NCI-H1092 treated with DMSO at 0.1 percent for 48 hours (cell line): Measurements from ENCODE around the gene MAST2.

Experiments used
- DNase-seq: peaks from one replicate; lab custom pipeline; 2025; lab: John Stamatoyannopoulos, UW

MAST2 gene

DNA sequence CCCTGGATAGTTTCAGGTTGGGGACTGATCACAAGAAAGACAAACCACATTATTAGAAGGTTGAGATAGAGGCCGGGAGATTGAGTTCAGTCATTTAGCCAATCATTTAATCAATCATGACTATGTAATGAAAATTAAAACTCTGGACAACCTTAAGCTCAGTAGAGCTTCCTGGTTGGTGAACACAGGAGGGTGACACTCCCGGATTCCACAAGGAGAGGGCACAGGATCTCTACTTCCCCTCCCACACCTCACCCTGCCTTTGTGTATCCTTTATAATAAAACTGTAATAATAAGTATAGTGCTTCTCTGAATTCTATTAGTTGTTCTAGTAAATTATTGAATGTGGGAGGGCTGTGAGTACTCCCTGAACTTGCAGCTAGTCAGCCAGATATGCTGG is 178.9 kb downstream of the MAST2 start:
- DNase-seq: no peak

DNA sequence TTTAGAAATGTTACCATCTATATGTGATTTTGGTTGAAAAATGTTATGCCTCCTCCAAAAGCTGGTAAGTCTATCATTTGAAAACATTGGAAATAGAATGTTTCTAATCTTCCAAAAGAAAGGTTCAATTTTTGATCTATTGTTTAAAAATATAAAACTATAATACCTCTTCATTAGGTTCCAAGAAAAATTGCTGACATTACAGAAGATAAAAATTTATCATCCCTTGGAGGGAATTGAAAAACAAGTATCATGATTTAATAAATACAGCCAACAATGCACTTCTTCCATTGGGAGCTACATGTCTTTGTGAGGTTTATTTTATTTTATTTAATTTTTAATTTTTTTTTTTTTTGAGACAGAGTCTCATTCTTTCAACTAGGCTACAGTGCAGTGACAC is 180.6 kb downstream of the MAST2 start:
- no peak for DNase-seq

DNA sequence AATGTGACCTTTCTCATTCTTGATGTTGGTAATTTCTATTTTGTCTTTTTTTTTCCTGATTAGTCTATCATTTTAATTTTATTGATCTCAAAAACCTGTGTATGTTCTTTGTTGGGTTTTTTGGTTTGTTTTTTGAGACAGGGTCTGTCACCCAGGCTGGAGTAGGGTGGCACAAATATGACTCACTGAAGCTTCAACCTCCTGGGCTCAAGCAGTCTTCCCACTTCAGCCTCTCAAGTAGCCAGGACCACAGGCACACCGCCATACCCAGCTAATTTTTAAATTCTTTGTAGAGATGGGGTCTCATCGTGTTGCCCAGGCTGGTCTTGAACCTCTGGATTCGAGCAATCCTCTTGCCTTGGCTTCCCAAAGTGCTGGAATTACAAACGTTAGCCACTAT is 183.8 kb downstream of the MAST2 start:
- no peak for DNase-seq

GRCh38 chr1:45989249-45989648 is 185.8 kb downstream of the MAST2 start:
- DNase-seq: no peak

DNA sequence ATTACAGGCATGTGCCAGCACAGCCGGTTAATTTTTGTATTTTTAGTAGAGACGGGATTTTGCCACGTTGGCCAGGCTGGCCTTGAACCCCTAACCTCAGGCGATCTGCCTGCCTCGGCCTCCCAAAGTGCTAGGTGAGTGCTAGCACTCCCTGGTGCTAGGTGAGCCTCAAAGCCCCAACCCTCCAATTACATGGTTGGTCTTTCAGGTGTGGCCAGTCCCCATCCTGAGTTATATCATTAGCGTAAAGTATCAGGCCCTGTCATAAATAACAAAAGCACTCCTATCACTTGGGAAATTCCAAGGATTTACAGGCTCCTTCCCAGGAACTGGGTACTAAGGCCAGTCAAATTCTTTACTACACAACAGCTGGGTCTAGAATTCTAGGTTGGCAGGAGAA is 191.0 kb downstream of the MAST2 start:
- DNase-seq: no peak

DNA sequence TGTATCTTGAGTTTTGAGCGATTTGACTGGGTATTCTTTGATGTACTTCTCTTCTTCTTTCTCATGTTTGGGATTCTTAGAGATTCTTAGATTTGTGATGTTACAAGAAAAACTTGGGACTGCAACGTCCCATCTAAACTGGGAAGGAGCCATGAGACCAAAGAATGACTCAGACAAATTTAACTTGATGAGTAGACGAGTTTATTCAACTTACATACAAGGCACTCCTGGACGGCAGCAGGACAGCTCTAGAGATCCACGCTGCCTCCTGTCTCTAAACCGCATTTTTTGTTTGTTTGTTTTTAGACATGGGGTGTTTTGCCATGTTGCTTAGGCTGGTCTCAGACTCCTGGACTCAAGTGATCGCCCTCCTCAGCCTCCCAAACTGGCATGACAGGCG is 191.9 kb downstream of the MAST2 start:
- no peak for DNase-seq

GRCh38 chr1:45998020-45998617 is 194.7 kb downstream of the MAST2 start:
- no peak for DNase-seq

DNA sequence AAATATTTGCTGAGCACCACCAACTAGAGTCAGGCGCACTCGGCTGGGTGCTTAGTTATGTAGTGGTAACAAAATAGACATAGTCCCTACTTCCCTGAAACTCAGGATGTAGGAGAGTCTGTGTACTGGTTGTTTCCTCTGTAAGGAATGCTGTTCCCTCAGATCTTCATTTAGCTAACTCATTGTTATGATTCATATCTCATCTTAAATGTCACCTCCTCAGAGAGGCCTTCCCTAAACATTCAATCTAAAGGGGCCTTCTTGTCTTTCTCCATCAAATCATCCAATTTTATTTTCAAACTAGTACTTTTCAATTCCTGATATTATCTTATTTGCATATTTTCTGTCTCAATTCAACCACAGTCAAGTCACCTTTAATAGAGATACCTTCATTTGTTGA is 196.1 kb downstream of the MAST2 start:
- no peak for DNase-seq

- DNase-seq: no peak
These were observed 197.8 kb downstream of the MAST2 start for GRCh38 chr1:46001081-46001785.

DNA sequence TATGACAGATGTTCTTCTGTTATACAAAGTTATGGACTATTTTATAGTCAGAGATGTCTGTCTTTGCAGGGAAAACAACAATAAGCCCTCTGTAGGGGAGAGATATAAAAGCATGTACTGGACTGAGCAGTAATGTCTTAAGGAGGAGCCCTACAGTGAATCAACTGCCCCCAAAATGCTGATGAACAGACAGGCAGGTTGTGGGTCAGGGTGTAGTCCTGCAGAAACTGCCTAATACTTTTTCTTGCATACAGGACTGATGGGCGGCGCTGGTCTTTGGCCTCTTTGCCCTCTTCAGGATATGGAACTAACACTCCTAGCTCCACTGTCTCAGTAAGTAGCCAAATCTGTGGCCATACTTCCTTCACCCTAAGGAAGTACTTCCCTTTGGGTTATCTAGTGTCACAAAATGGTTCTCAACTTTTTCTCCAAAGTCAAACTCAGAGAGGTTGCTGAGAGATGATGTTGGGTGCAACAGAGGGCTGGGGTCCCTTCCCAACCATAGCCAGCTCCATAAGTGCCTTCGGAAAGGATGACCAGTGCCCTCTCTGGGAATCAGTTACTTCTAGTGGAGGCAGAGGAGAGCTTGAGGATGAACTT is 199.2 kb downstream of the MAST2 start:
- no peak for DNase-seq

DNA sequence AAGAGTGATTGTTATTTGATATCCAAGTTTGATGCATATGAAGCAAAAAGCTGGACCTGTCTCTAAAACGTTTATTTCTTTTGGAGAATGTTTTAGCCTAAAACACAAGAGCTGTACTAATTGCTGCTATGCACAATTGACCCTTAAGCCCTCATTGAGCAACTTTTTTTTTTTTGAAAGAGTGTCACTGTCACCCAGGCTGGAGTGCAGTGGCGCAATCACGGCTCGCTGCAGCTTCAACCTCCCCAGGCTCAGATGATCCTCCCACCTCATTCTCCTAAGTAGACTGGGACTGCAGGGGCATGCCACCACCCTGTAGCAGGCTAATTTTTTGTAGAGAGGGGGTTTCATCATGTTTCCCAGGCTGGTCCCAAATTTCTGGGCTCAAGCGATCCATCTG is 199.9 kb downstream of the MAST2 start:
- DNase-seq: no peak

- DNase-seq: no peak
These were observed 201.1 kb downstream of the MAST2 start for GRCh38 chr1:46004492-46004891.

DNA sequence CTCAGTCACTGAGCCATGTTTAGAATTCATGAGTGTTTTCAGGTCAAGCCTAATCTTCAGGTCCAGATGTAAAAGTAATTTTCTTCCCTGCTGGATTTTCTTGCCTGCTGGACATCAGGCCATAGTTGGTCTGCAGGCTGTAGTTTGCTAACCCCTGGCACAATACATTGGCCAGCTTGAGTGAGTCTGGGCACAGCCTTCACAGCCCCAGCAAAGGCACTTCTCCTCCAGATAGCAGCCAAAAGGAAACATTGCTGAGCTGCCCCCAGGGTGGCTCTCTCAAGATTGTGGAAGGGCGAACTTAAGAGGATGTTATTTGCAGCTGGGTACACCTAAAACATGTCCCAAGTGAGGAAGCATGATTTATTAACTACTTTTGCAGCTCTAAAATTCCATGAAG is 202.2 kb downstream of the MAST2 start:
- no peak for DNase-seq

- DNase-seq: no peak
These were observed 205.2 kb downstream of the MAST2 start for GRCh38 chr1:46008585-46008984.

- no peak for DNase-seq
These were observed 207.2 kb downstream of the MAST2 start for GRCh38 chr1:46010611-46011010.

- no peak for DNase-seq
These were observed 207.8 kb downstream of the MAST2 start for GRCh38 chr1:46011121-46011695.

DNA sequence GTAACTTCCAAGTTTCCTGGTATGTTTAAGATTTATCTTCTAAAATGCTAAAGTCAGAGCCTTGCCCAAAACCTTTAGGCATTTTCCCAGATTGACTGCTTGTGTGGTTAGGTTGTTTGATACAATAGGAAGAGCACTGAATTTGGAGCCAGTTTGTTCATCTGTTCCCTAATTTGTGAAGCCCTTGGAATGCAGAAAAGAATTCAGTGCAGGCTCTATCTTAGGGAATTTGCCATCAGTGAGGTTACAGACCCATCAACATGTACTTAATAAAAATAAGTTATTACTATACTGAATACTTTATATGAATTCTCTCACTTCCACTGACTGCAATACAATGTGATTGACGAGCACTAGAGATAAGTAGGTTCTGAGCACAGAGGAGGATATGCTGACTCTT is 208.8 kb downstream of the MAST2 start:
- DNase-seq: no peak

GRCh38 chr1:46013581-46013980 is 210.2 kb downstream of the MAST2 start:
- no peak for DNase-seq

GRCh38 chr1:46017876-46018503 is 214.6 kb downstream of the MAST2 start:
- no peak for DNase-seq

DNA sequence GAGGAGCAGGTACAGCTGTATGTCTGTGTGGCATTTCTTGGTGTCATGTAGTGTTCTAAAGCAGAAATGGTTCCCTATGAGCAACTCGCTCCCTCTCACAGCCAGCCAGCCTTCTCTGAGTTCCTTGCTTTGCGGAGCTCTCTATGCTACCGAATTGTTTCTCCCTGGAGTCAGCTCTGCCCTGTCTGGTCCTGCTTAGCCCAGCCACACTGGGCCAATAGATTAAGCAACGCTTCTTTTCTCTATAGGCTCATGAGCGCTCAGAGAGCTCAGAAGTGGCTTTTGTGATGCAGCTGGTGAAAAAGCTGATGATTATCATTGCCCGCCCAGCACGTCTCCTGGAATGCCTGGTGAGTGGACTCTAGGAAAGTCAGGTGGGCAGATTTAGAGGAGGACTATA is 215.9 kb downstream of the MAST2 start:
- DNase-seq: no peak

DNA sequence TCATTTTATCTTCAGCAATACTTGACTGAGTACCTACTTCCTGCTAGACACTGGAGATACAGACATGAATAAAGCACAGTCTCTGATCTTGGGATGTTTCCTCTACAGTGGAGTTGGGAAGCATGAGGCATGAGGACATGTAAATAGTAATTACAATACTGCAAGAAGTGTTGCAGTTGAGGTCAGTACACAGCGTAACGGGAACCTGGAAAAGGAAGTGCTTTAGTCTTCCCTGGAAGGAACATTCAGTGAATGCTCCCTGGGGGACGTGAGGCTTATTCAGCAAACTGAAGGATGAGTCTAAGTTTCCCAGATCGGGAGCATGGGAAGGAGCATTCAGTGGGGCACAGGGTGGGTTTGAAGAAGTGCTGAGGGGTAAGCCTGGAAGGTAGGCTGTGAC is 216.6 kb downstream of the MAST2 start:
- DNase-seq: no peak

DNA sequence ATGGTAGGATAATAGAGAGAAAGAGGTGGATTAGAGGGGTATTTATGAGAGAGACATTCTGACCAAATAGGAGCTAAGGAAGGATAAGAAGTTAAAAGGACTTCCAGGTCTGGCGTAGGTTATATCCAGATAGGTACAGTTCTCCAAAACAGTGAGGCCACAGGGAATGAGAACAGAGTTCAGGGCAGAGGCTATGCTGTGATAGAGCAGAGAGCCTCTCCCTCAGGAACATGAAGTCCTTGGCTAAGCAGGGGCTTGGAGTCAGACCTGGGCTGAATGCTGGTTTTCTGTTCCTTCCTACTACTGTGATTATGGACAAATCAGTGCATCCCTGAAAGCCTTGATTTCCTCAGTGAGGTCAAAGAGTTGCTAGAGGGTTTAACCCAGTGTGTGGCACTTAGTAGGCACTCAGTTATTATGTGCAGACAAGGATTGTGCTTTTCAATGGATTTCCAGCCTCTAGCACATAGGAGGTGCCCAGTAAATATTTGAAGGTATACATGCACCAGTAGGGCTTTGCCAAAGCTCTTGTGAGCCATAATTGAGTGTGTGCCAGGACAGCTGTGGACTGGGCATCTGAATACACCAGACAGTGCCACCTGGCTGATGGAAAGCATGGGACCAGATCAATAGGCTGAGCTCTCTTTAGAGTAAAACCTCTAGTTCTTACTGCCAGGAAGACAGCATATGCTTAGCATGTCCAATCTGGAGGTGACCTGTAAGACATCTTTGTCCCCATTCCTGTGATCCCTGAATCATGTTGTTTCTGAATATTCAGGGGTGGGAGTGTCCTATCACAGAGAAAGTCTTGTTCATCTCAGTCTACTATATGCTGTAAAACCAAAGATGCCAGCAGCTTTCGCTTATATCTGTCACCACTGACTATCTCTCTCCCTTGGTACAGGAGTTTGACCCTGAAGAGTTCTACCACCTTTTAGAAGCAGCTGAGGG is 217.9 kb downstream of the MAST2 start:
- DNase-seq: peak; percentile 23
